A549 (cell line): ENCODE measurements around the gene ATRX.

Experiments
- BHLHE40 ChIP-seq: IDR thresholded peaks from 2 replicates; pipeline ENCODE4 v1.6.1; 2012; ENCODE audit warnings: low read depth, low read length, inconsistent platforms
- CTCF ChIP-seq: fragments of >200 bp; sonication (Bioruptor Twin); formaldehyde crosslinking; IDR thresholded peaks from 3 replicates; pipeline ENCODE4 v1.5.1; 2016
- JUNB ChIP-seq: fragments of >200 bp; sonication (Bioruptor Twin); formaldehyde crosslinking; IDR thresholded peaks from 2 replicates; pipeline ENCODE4 v1.6.1; 2016
- KDM1A ChIP-seq: fragments of 200-600 bp; sonication (generic); IDR thresholded peaks from 2 replicates; pipeline ENCODE4 v1.6.1; 2016; ENCODE audit warnings: low read depth, mild to moderate bottlenecking
- POLR2A ChIP-seq: IDR thresholded peaks from 2 replicates; pipeline ENCODE4 v1.6.1; 2012; ENCODE audit warnings: mild to moderate bottlenecking, low read length
- RAD21 ChIP-seq, 2 experiments: fragments of >200 bp in 1 of 2; sonication (Bioruptor Twin) in 1 of 2; formaldehyde crosslinking in 1 of 2; IDR thresholded peaks in 1 of 2; conservative IDR thresholded peaks in 1 of 2; 2 replicates in 1 of 2; 3 replicates in 1 of 2; pipeline ENCODE4 v1.6.1; 2012 to 2018; ENCODE audit warnings: inconsistent platforms in 1 of 2
- RFX5 ChIP-seq: fragments of 450-650 bp; IDR thresholded peaks from 2 replicates; pipeline ENCODE4 v1.7.1; 2014; ENCODE audit warnings: antibody characterized with exemption, mild to moderate bottlenecking, moderate library complexity
- TF ChIP-seq, protein P1 (sequence below): IDR thresholded peaks from 2 replicates; pipeline ENCODE4 v1.6.1; 2012

- TF ChIP-seq RFX5 (no peak), CTCF (no peak), JUNB (no peak), RAD21 (conservative IDR thresholded peaks at IDR 0.05 in 1 of 2, IDR thresholded peaks at IDR 0.05 in 1 of 2) (no peak), BHLHE40 (no peak), POLR2A (no peak), KDM1A (no peak)
- TF ChIP-seq, protein P1, sequence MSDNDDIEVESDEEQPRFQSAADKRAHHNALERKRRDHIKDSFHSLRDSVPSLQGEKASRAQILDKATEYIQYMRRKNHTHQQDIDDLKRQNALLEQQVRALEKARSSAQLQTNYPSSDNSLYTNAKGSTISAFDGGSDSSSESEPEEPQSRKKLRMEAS = no peak
Observed at GRCh38 chrX:77814210-77814609, 28.2 kb upstream of the ATRX start.
